Ammon's horn (tissue), 1 donor: ENCODE data around the gene PDGFC.
"Not testable (repeated sequence)": the region's sequence is repeated elsewhere in the genome, so short reads cannot be mapped to it uniquely, and the experiment has no call there.

Source experiments
- DNase-seq: peaks from one replicate; pipeline ENCODE4 v3.0.0-alpha.2; 2016; ENCODE audit warnings: low spot score

PDGFC gene

DNA sequence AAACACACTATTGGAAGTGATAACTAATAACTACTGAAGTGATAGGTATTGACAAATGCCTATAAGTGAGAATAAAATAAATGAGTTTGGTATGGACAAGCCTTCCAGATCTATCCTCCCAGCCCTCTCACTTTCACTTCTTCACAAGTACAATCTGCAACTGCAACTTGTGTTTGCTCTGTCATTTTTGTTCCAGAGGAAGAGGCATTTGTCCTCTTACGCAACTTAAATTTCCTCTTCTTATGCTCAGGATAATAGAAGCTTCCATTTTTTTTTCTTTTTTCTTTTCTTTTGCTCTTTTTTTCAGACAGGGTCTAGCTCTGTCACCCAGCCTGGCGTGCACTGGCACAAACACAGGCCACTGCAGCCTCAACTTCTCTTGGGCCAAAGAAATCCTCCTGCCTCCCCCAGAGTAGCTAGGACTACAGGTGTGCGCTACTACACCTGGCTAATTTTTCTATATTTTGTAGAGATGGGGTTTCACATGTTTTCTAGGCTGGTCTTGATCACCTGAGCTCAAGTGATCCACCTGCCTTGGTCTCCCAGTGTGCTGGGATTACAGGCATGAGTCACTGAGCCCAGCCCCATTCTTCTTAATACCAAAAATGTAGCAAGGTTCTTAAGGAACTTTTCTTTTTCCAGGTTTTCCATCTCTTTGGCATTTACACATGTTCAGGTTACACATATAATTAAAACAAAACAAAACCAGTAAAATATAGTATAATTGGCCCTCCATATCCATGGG, 73.1 kb downstream of the PDGFC start:
- peak; percentile 37 for DNase-seq

DNA sequence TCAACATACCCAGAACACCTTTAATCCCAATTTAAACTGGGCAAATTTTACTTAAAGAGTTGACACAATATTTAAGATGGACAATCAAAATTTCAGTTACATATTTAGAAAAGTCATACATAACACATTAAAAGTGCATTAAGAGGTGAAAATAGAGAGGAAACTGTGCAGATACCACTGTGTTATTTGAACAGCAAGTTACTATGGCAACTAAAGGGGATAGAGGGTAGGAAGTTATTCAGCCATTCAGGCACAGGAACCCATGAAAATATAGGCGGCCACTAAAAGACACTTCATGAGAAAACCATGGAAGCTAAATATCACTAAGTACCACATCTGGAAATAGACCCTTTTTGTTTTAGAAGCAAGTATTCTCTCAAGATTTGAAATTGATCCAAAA, 75.1 kb downstream of the PDGFC start:
- no peak for DNase-seq

DNA sequence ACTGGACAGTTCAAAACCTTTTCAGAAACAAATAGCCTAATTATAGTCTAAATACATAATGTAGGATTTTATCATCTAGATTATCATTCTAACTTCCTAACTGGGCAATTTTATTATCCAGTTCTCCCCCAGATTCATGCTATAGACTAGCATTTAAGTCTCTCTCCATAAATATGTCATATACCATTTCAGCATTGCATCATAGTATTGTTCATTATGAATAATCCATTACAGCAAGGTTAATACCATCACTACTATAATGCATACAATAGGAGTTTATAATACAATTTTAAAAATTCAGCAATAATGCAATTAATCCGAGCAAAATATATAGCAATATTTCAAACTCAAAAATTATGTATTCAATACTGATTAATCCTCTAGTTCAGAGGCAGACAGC, 77.4 kb downstream of the PDGFC start:
- no peak for DNase-seq

DNA sequence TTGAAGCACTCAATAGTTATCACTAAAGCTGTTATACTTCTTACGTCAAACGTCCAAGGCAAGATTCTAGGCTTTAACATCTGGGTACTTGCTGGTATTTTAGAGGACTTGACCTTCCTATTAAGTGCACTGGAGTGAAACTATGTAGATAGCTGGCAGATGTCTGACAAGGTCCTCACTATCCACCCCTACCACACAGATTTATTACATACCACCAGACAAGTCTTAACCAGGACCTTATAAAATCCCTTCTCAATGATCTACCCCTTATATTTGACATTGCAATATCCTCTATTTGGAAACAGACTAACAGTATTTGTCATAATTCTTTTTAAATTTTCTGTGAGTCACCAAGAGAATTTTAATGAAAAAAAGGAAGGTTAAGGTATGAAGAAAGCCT, 78.8 kb downstream of the PDGFC start:
- DNase-seq: no peak

DNA sequence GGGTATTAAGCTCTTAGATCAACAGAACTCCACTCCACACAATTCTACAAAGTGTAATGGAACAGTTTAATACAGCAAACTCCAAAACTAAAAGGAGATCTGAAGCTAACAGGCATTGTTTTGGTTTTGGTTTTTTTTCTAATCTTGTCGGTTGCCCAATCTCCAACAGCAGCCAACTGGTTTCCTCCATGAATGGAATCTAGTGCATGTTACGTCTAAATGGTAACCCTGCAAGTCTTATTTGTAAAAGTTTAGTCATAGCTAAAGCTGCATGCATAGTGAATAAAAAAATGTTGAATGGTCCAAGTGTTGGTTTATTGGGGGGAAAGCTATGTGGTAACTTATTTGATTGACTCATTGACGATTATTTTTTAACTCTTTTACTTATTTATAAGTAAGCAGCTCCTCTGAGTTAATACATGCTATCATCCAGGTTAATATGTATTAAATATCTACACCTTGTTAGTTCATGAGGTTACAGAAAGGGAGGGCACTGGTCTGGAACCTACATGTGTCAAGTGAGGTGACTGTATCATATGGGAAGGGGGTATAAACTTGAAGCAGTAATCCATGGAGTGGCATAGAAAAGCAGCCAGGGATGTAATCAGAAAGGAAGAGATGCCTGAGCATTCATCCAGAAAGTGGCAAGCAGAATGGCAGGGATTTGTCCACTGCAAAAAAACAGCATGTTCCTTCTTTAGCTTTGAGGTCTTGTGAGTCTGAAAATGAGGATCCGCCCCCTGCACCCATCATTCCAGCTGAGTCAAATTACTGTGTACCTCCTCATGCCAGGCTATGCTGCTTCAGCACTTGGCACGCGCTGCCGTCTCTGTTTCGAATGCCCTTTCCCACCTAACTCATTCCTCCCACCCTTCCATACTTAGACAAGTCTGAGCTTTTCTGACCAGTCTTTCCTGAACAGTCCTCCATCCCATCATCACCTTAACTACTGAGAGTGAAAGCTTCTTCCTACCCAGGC, 81.7 kb downstream of the PDGFC start:
- peak; percentile 45 for DNase-seq

DNA sequence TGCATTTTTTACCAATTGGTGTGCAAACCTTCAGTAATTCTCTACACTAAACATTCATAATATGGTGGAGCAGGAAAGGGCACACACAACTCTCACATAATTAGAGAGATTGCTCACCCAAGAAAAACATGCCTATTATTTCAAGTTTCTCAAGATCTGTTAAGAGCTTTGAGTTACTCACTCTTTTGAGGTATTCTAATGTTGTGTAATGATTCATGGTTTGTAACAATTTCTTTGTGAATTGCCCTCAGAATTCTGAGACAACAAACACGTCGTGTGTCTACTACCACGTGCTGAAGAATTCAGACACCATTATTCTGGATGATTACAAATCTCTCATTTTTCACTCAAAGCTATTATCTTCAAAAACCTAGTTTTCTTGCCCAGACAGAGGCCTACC, 82.8 kb downstream of the PDGFC start:
- DNase-seq: no peak

DNA sequence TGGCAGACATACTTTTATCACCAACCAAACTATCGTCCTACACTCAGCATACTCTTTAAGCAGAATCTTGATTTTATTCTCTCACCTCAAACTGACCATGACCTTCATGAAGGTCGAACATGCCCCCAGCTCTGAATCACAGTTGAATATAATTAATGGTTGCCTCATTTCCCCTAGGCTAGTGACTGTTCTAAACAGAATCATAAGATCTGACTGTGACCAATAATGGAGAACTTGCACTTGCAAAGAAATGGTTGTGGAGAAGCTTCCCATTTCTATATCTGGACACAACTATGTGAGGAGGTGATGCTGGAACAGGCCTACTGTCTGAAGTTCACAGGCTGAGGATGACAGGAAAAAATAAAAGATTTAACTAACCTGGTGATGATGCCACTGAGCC, 85.1 kb downstream of the PDGFC start:
- DNase-seq: no peak

DNA sequence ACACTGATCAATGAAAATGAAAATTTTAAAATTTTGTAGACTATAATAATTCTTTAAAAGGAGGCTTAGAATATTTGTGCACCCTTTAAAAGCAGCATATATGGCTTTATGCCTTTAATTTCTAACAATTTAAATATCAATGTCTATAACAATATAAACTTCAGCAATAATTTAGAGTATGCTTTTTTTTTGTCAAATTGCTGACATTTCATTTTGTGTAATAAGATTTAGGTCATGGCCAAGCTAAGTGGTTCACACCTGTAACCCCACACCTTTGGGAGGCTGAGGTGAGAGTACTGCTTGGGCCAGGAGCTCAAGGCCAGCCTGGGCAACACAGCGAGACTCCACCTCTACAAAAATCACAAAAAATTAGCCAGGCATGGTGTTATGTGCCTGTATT, 86.2 kb downstream of the PDGFC start:
- no peak for DNase-seq

DNA sequence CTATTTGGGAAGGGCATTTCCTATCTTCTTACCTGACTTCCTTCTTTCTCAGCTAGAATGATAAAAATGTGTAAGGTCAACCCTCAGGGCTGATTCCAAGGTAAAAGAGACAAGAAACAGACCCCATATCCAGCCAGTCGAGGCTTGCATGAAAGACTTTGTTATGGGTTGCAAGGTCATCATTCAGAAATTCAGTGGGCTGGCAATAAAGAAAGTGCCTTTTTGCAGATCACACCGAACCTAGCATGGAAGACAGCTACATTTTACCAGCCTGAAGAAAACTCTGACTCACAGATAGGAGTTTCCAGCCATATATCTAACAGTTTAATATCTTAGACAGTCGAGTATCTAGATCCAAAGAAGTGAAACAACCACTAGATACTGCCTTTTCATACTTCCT, 87.4 kb downstream of the PDGFC start:
- DNase-seq: no peak

DNA sequence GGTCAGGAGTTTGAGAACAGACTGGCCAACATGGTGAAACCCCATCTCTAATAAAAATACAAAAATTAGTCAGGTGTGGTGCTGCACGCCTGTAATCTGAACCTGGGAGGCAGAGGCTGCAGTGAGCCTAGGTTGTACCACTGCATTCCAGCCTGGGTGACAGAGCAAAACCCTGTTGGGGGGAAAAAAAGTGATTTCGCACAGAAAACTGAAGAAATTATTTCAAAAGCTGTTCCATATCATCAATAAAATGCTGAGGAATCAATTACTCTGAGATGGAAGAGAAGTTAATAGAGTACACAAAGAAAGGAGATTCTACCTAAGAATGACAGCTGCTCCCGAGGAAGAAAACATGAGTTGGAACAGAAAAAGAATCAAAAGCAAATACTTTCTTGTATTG, 95.9 kb downstream of the PDGFC start:
- no peak for DNase-seq

DNA sequence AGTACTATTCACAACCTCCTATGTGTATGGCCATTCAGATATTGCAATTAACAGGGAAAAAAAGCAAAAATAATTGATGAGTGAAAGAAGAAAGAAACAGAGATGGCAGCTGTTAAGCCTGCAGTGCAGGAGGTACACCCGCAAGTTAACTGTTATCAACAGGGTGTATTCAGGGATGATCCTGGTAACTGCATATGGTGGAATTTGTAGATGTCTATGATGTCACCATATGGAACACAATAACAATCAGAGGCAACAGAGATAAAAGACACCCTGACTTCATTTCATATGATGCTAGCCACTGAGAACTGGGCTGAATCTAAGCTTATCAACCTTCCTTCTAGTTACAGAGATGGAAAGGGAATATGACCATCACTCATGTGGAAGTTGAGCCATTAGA, 96.5 kb downstream of the PDGFC start:
- no peak for DNase-seq

DNA sequence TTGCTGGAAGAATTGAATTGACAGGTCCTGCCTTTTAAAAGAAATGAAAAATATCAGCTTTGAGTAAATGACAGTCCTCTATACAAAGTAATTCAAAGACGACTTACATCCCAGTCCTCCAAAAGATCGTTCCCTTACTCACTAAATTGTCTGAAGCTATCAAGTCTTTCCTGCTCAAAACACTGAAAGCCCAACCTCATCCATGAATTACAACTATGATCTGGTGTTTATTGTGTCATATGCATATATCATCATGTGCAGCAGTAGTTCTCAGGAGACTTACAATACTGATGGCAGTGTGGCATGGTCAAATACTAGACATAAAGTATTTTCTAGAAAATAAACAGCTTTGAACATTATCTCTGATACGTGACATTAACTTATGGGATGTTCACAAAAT, 97.8 kb downstream of the PDGFC start:
- no peak for DNase-seq

DNA sequence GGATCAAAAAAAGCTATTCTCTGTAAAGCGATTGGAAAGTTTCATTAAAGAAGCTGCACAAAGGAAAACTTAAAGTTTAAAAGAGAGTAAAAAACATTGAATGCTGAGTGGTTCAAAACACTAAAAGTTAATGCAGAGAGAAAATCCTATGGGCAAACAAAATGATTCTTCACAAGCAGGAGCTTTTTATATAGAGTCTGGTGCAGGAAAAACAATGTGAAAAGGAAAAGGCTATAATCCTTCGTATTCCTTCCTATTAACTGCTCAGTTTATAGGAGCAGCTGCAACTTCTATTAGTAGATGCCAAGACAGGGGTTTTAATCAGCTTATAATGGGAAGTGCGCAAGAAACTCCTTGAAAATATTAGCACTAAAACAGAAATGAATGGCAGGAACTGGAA, 100.7 kb downstream of the PDGFC start:
- DNase-seq: no peak

DNA sequence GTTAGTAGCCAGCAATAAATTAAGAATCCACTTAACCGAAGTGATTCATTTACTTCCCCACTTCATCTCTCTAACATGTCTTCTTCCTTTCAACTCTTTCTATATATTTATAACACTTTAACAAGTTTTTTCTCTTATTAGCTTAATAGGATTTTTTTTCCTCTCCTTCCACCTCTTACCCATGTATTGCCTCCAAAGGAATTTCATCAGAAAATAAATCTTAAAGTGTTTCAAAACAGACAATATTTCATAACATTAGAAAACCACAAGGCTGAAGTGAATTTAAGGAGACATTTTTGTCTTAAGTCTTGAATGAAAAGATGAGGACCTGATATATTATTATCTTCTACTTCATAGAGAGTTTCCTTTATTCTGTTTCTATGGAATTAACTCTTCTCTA, 101.5 kb downstream of the PDGFC start:
- no peak for DNase-seq

DNA sequence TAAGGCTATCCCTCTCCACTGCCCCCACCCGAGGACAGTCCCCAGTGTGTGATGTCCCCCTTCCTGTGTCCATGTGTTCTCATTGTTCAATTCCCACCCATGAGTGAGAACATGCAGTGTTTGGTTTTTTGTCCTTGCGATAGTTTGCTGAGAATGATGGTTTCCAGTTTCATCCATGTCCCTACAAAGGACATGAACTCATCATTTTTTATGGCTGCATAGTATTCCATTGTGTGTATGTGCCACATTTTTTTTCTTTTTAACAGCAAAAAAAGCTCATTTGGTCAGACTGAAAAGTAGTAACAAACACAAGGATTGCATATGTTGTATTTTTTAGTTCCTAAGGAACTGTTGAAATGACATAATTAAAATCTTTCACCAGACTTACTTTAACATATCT, 105.5 kb downstream of the PDGFC start:
- not testable (repeated sequence) for DNase-seq

DNA sequence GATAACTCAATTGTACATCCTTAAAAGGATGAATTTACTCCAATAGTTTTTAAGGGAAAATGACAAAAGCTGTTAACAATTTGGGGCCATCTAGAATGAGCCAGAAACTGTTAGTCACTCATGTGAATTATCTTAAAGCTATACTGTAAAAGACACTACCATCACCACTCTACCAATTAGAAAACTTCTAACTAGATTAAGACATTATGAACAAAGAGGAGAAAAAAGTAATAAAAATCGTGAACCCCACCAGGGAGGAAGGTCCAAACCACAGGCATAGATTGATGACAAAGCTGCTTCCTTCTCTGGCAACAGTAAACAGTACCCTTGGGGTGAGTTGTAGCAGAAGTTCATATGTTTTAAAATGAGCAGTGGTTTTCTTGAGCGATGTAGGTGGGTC, 106.1 kb downstream of the PDGFC start:
- DNase-seq: no peak

DNA sequence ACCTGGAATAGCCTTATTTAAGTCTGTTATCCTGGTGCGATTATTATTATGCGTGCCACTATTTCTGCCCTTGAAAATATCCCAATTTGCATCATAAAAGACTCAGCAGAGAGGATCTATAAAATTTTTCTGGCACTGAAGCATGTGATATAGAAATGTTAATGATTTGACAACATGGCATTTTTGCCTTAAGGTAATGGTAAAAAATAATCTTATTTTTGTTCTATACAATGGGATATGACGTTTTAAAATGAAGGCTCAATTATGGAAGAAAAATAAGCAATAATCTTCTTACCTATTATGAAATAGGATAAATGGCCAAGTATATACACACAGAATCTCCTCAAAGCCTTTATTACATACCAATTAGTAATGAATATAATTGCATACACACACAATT, 113.5 kb downstream of the PDGFC start:
- no peak for DNase-seq

DNA sequence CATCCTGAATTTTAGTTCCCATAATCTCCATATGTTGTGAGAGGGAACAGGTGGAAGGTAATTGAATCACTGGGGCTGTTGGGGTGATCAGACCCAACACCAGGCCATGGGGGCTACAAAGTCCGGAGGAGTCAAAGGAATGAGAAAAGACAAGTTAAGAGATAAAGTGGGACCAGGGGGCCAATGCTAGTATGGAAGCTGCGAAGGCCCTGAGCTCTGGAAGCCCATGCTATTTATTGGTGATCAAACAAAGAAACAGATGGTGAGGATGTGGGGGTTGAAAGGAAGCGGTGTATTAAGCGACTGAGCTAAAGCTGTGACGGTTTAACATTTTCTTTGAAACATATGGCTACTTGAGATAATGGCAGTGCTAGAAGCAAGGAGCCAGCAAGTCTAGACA, 132.8 kb downstream of the PDGFC start:
- DNase-seq: no peak

DNA sequence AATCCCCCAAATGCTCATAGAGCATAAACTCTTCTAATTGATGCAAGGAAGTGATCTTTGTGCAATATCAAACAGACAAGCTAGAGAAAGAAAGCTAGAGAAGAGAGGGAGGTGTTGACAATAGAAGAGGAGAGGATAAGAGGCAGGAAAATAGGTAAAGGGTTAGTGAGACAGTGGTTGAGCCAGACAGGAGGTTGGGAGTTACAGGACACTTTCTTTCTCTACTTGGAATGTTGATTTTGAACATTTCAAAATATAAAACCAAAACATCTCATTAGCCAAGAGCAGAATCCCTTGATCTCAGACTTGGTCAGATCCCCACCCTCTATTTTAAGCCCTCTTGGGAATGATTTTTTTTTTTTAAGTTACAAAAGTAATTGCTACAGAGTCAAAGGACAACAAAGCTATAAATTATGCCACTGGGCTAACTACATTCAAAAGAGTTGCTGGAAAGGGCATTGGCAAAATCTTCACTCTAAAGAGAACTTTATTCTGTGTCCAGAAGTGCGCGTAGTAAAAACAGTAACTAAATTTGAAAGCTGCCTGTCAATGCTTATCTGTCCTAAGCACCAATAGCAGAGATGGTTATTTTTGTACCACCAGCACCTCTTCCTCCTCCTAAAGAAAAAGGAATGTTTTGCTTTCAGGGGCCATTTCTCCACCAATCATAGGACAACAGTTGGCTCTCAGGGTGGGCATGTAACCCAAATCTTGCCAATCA, 133.8 kb downstream of the PDGFC start:
- DNase-seq: no peak

DNA sequence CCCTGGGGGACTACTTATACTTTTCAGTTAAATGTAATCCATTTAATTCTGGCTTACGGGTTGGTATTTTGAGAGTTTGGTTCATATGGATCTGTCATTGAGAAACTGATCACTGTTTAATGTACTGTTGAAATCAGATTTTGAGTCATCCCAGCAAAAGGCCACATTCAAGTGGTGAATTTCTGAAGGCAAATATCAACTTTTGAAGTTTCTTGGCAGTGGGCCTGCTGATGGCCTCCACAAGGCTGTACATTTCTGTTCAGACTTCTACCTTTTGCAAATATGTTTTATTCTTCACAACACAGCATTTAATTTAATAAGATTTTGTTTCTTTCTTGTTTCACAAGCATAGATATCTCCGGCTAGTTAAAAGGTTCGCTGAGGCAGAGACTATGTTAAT, 138.7 kb downstream of the PDGFC start:
- DNase-seq: no peak

DNA sequence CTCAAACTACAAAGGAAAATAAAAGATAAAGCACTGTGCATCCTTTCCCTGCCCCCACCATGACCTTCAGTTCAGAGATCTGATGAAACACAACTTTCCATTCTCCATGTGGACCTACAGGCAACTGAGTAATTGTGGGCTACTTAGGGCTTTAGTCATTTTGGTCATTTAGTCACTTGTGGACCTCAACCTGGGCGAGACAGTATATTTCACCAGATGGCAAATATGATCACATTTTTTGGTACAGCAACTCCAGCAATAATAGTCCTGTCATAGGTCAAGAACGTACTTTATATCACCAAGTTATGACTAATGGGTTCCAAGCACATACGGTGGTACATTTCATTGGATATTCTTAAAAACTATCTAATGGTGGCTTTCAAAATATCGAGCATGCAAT, 141.2 kb downstream of the PDGFC start:
- no peak for DNase-seq

DNA sequence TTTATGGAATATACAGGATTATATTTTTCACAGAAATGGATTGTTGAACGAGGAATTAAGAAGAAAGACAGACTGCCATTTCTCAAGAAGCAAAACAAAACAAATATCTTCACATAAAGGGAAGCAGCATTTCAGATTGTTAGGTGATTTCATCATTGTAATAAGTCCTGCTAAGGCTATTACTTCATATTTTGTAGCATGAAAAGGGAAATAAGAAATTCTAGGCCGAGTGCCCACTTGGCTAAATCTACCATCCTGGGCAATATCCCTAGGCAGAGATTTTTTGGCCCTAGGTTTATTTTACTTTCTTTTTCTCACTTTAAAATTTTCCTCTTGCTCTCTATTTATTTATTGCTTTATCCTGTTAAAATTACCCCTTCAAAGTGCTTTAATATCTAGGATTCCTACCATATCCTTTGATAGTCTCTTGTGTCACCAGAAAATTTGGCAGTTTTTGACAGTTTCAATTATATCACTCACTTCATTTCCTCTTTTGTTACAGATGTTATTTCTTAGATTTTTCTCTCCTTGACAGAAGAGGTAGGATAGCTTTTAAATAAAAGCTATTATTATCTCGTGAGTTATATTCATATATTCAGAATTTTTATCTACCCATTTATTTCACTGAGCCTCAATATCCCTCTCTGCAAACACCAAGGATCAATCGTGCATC, 142.3 kb downstream of the PDGFC start:
- no peak for DNase-seq
